Keratinocyte (primary cell): ENCODE data around the gene DMRT1.

ENCODE experiments used
- EZH2 ChIP-seq: IDR thresholded peaks from one replicate; pipeline ENCODE4 v1.6.1; 2012; ENCODE audit warnings: inconsistent platforms, mild to moderate bottlenecking, low read length, moderate library complexity
- TF ChIP-seq, protein P1 (sequence below), 3 experiments: IDR thresholded peaks in 1 of 3; conservative IDR thresholded peaks in 1 of 3; optimal IDR thresholded peaks in 1 of 3; 2 replicates in 2 of 3; 3 replicates in 1 of 3; pipeline versions ENCODE3 to v1.5.1; 2011; ENCODE audit warnings: low read length in 3 of 3, mild to moderate bottlenecking in 3 of 3, moderate library complexity in 2 of 3, control low read depth in 1 of 3, inconsistent platforms in 1 of 3; ENCODE audit not compliant: insufficient read depth in 2 of 3; ENCODE audit errors: extremely low read depth in 1 of 3

DNA sequence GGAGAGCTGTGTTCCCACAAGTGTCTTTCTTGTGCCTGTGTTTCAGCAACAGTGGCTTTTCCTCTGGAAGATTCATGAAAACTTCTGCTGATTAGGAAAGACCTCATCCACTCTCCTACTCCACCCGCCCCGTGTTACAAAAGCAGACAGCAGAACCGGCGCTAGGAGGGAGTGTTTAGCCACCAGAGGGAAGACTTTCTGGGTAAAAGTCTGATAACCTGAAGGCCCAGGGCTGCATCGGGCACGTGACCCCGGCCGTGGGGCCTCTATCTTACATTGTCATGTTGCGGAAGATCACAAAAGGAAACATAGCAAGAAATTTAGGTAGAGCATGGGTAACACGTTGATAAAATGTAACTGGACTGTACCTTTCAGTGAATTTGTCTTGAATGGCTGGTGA lies 176.6 kb downstream of the DMRT1 start:
- TF ChIP-seq EZH2 = no peak
- TF ChIP-seq, protein P1, sequence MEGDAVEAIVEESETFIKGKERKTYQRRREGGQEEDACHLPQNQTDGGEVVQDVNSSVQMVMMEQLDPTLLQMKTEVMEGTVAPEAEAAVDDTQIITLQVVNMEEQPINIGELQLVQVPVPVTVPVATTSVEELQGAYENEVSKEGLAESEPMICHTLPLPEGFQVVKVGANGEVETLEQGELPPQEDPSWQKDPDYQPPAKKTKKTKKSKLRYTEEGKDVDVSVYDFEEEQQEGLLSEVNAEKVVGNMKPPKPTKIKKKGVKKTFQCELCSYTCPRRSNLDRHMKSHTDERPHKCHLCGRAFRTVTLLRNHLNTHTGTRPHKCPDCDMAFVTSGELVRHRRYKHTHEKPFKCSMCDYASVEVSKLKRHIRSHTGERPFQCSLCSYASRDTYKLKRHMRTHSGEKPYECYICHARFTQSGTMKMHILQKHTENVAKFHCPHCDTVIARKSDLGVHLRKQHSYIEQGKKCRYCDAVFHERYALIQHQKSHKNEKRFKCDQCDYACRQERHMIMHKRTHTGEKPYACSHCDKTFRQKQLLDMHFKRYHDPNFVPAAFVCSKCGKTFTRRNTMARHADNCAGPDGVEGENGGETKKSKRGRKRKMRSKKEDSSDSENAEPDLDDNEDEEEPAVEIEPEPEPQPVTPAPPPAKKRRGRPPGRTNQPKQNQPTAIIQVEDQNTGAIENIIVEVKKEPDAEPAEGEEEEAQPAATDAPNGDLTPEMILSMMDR (optimal IDR thresholded peaks at IDR 0.05 in 1 of 3, IDR thresholded peaks at IDR 0.05 in 1 of 3, conservative IDR thresholded peaks at IDR 0.05 in 1 of 3; ENCODE audit: extremely low read depth in 1 of 3, insufficient read depth in 2 of 3, low read length in 3 of 3) = peak; percentile 35 to 54 (median 52)
